ENCODE measurements around the gene ALOX5AP. TPM values are rescaled to one million over a fixed set of nuclear protein-coding genes. Genes with fewer than 3 reads are reported as not detected.
"Not testable (repeated sequence)": the region's sequence is repeated elsewhere in the genome, so short reads cannot be mapped to it uniquely, and the experiment has no call there.

Gene ALOX5AP
- total RNA-seq, 3 donors from 2014 or later (not counting 1 experiment from before 2014, with no cell fraction given): 83.9 to 150 (median 114) TPM

DNA sequence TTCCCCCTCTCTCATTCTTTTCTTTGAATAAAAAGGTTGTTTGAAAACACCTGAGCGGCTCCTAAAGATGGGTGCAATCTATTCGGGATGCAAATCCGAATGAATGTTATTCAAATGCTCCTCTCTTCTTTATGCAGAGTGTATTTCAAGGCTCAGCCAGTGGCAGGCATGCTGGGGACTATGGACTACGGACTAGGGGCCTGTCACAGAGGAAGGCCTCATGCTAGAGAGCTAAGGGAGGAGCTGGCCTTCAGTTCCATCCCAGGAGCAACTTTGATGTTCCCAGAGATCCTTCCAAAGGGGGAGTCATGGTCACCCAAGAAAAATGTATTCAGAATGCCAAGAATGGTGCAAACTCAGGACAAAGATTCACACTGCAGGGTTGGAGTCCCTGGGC lies 9.3 kb downstream of the ALOX5AP start:
- H3K9me3 ChIP-seq (ENCODE audit: control insufficient read depth, insufficient read depth, low read length): no peaks in the 10 kb centered on the region
- intact Hi-C loops (cut with micrococcal nuclease): loop anchor here (1.0 to 5.0 kb wide), 8 partner anchors 23 to 842 kb away; partner anchors contain the start of gene USPL1
- H3K27ac Mint-ChIP-seq: peak overlapping the region; percentile 88 to 94
- no peak overlapping the region for H3K4me3 ChIP-seq (ENCODE audit: low read length)
- WGBS (ENCODE audit: insufficient coverage): 52% methylated on average over 4 of the region's 4 CpGs
- no peaks in the 10 kb centered on the region for H3K27me3 ChIP-seq (ENCODE audit: control insufficient read depth, insufficient read depth, low read length)
- peak overlapping the region; percentile 63 for H3K27ac ChIP-seq (ENCODE audit: low read length)
- H3K4me1 Mint-ChIP-seq: peaks cover 55 to 61% of the 10 kb centered on the region in 2 donors
- no peaks in the 10 kb centered on the region for H3K36me3 Mint-ChIP-seq
- peaks cover 67% of the 10 kb centered on the region for H3K4me1 ChIP-seq (ENCODE audit: control insufficient read depth, insufficient read depth, low read length)
- peaks cover 2% of the 10 kb centered on the region for H3K36me3 ChIP-seq (ENCODE audit: control insufficient read depth, insufficient read depth, low read length)
- no peaks in the 10 kb centered on the region for H3K9me3 Mint-ChIP-seq
- peak overlapping the region; percentile 74 for H3K4me3 Mint-ChIP-seq
- H3K27me3 Mint-ChIP-seq (ENCODE audit: low read depth in 2 of 2): no peaks in the 10 kb centered on the region
- TF ChIP-seq, protein P1, sequence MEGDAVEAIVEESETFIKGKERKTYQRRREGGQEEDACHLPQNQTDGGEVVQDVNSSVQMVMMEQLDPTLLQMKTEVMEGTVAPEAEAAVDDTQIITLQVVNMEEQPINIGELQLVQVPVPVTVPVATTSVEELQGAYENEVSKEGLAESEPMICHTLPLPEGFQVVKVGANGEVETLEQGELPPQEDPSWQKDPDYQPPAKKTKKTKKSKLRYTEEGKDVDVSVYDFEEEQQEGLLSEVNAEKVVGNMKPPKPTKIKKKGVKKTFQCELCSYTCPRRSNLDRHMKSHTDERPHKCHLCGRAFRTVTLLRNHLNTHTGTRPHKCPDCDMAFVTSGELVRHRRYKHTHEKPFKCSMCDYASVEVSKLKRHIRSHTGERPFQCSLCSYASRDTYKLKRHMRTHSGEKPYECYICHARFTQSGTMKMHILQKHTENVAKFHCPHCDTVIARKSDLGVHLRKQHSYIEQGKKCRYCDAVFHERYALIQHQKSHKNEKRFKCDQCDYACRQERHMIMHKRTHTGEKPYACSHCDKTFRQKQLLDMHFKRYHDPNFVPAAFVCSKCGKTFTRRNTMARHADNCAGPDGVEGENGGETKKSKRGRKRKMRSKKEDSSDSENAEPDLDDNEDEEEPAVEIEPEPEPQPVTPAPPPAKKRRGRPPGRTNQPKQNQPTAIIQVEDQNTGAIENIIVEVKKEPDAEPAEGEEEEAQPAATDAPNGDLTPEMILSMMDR (IDR thresholded peaks at IDR 0.05): no peak
- ATAC-seq: peak in 1 of 3 donors; percentile 1
- DNase-seq: no peak

DNA sequence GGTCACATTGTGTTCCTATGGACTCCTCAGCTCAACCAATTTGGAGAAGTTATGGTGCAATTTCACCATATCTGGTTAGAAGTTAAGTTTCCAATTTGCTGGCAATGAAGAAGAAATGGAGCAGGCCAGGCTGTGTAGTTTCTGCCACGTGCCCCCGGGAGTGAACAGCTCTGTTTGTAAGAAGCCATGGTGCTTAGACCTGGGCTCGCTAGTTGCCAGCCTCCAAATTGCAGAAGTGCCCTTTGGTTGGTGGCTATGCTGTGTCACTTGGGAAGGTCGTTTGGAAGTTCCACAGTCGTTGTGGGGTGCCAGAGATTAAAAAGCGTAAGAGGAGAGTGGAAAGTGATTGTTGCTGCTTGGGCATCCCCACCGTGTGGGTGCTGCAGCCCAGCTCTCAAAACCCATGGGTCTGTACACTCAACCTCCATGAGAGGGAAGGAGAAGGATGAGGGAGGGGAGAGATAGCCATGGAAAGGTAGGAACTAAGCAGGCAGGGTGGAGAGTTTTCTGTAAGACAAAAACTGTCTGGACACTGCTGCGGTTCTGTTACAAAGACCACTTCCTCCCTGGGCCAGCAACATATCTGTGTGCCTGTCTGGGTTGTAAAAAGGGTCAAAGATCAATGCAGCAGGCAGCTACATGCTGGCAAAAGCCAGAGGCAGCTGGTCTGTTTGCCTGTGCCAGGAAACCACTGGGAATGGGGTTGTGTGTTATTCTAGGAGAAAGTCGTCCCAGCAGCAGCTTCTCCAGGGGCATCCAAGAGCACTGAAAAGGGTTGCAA lies 10.8 kb downstream of the ALOX5AP start:
- Histone ChIP-seq H3K4me1 (ENCODE audit: control insufficient read depth, insufficient read depth, low read length) (peaks cover 53% of the 10 kb centered on the region), H3K36me3 (ENCODE audit: control insufficient read depth, insufficient read depth, low read length) (peaks cover 2% of the 10 kb centered on the region), H3K27me3 (ENCODE audit: control insufficient read depth, insufficient read depth, low read length) (no peaks in the 10 kb centered on the region), H3K4me3 (ENCODE audit: low read length) (no peak overlapping the region), H3K9me3 (ENCODE audit: control insufficient read depth, insufficient read depth, low read length) (no peaks in the 10 kb centered on the region), H3K27ac (ENCODE audit: low read length) (no peak overlapping the region)
- Mint-ChIP-seq H3K4me1 (peaks cover 55 to 57% of the 10 kb centered on the region in 2 donors), H3K36me3 (peaks cover 7% of the 10 kb centered on the region), H3K27ac (peak overlapping the region; percentile 88 to 94), H3K27me3 (ENCODE audit: low read depth in 2 of 2) (no peaks in the 10 kb centered on the region), H3K9me3 (no peaks in the 10 kb centered on the region), H3K4me3 (peak overlapping the region; percentile 83)
- ATAC-seq: no peak
- WGBS (ENCODE audit: insufficient coverage): 43% methylated on average over 9 of the region's 9 CpGs
- TF ChIP-seq, protein P1 (IDR thresholded peaks at IDR 0.05): no peak
- intact Hi-C loops (cut with micrococcal nuclease): loop anchor here (2.0 kb wide), 3 partner anchors 29 to 129 kb away; partner anchors contain the start of gene USPL1
- no peak for DNase-seq

DNA sequence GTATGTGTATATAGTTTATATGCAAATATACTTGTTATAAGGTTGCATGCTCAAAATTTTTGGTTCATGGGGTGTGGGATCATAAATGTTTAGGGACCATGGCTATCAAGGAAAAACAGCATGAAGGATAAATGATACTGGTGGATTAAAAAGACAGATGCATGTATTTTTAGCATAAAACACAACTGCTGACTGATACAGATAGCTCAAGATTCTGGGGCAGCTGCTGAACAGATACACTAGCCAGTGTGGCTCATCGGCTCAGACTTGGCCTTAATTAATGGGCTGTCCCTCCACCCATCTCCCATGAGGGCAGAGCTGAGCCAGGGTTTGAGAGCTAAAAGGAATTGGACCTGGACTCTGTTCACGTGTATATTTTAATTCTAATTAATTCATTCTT lies 11.4 kb downstream of the ALOX5AP start:
- intact Hi-C loops (cut with micrococcal nuclease): no loop called here
- peaks cover 48% of the 10 kb centered on the region for H3K4me1 ChIP-seq (ENCODE audit: control insufficient read depth, insufficient read depth, low read length)
- 95% methylated on average over 2 of the region's 2 CpGs for WGBS (ENCODE audit: insufficient coverage)
- Mint-ChIP-seq H3K9me3 (no peaks in the 10 kb centered on the region), H3K4me1 (peaks cover 57 to 60% of the 10 kb centered on the region in 2 donors), H3K27me3 (ENCODE audit: low read depth in 2 of 2) (no peaks in the 10 kb centered on the region), H3K4me3 (peak overlapping the region; percentile 83), H3K36me3 (peaks cover 7% of the 10 kb centered on the region), H3K27ac (peak overlapping the region; percentile 88 to 94)
- ATAC-seq: no peak
- H3K9me3 ChIP-seq (ENCODE audit: control insufficient read depth, insufficient read depth, low read length): no peaks in the 10 kb centered on the region
- H3K27me3 ChIP-seq (ENCODE audit: control insufficient read depth, insufficient read depth, low read length): no peaks in the 10 kb centered on the region
- TF ChIP-seq, protein P1 (IDR thresholded peaks at IDR 0.05): no peak
- H3K36me3 ChIP-seq (ENCODE audit: control insufficient read depth, insufficient read depth, low read length): peaks cover 2% of the 10 kb centered on the region
- H3K27ac ChIP-seq (ENCODE audit: low read length): no peak overlapping the region
- no peak overlapping the region for H3K4me3 ChIP-seq (ENCODE audit: low read length)
- DNase-seq: no peak

DNA sequence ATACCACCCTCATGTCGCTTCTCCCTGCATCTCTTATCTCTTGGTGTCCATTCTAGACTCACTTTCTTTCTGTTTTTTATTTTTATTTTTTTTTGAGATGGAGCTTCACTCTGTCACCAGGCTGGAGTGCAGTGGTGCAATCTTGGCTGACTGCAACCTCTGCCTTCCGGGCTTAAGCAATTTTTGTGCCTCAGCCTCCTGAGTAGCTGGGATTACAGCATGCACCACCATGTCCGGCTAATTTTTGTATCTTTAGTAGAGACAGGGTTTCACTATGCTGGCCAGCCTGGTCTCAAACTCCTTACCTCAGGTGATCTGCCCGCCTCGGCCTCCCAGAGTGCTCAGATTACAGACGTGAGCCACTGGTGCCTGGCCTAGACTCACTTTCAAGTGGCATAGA lies 12.5 kb downstream of the ALOX5AP start:
- H3K27ac ChIP-seq (ENCODE audit: low read length); H3K27me3 ChIP-seq (ENCODE audit: control insufficient read depth, insufficient read depth, low read length); H3K36me3 ChIP-seq (ENCODE audit: control insufficient read depth, insufficient read depth, low read length); H3K4me3 ChIP-seq (ENCODE audit: low read length); H3K9me3 Mint-ChIP-seq; H3K27ac Mint-ChIP-seq; H3K27me3 Mint-ChIP-seq (ENCODE audit: low read depth in 2 of 2); ATAC-seq; H3K9me3 ChIP-seq (ENCODE audit: control insufficient read depth, insufficient read depth, low read length); DNase-seq; H3K36me3 Mint-ChIP-seq; intact Hi-C loops (cut with micrococcal nuclease): not testable (repeated sequence)
- peaks cover 56 to 63% of the 10 kb centered on the region in 2 donors for H3K4me1 Mint-ChIP-seq
- peak overlapping the region; percentile 9 for H3K4me3 Mint-ChIP-seq
- 96% methylated on average over 6 of the region's 6 CpGs for WGBS (ENCODE audit: insufficient coverage)
- peaks cover 41% of the 10 kb centered on the region for H3K4me1 ChIP-seq (ENCODE audit: control insufficient read depth, insufficient read depth, low read length)

Data from natural killer cell (primary cell).